ENCODE results near the gene MFSD2A. TPM values are rescaled to one million over a fixed set of nuclear protein-coding genes. Genes with fewer than 3 reads are reported as not detected.
"Not testable (repeated sequence)": the region's sequence is repeated elsewhere in the genome, so short reads cannot be mapped to it uniquely, and the experiment has no call there.

The MFSD2A gene
- total RNA-seq, 1 donor from 2014 or later: 5.3 TPM

DNA sequence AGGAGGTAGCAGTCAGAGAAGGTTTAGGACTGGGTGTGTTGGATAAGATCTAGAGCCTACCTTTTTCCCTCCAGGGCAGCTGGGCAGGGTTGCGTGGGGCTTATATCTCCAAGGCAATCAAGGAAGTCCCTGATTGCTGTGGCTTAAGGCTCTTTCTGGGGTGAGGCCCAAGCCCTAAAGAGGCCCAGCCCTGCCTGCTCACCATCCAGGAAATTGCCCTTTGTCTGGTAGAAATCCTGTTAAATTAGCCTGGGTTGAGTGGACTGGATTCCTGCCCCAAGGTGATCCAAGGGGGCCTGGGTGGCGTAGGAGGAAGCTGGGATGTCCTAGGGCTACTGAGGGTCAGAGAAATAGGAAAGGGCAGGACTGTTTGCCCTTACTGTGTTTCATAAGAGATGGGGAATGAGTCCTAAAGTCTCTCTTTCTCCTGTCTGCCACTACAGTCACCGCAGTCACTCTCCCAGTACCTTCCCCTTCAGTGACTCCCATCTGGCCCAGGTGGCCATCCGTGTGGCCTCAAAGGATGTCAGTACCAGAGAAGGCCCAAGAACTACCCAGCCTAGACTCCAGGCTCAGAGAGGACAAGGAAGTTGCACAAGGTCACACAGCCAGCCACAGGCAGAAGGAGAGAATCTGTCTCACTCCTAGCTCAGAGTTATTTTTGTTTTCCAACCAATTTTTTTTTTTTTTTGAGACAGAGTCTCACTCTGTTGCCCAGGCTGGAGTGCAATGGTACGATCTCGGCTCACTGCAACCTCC, 25.8 kb downstream of the MFSD2A start:
- TF ChIP-seq, protein P1, sequence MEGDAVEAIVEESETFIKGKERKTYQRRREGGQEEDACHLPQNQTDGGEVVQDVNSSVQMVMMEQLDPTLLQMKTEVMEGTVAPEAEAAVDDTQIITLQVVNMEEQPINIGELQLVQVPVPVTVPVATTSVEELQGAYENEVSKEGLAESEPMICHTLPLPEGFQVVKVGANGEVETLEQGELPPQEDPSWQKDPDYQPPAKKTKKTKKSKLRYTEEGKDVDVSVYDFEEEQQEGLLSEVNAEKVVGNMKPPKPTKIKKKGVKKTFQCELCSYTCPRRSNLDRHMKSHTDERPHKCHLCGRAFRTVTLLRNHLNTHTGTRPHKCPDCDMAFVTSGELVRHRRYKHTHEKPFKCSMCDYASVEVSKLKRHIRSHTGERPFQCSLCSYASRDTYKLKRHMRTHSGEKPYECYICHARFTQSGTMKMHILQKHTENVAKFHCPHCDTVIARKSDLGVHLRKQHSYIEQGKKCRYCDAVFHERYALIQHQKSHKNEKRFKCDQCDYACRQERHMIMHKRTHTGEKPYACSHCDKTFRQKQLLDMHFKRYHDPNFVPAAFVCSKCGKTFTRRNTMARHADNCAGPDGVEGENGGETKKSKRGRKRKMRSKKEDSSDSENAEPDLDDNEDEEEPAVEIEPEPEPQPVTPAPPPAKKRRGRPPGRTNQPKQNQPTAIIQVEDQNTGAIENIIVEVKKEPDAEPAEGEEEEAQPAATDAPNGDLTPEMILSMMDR (conservative IDR thresholded peaks at IDR 0.05; ENCODE audit: low read depth, low read length): no peak
- H3K4me3 ChIP-seq (ENCODE audit: low read depth, low read length): no peak overlapping the region
- no peak for DNase-seq (ENCODE audit: low read depth)

DNA sequence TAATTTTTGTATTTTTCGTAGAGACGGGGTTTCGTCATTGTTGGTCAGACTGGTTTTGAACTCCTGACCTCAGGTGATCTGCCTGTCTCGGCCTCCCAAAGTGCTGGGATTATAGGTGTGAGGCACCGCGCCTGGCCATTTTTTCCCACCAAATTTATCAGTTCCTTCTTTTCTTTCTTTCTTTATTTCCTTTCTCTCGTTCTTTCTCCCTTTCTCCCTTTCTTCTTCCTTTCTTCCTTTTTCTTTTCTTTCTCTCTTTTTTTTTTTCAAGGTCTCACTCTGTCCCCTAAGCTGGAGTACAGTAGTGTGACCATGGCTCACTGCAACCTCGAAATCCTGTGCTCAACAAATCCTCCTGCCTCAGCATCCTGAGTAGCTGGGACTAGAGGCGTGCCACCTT, 26.4 kb downstream of the MFSD2A start:
- no peak overlapping the region for H3K4me3 ChIP-seq (ENCODE audit: low read depth, low read length)
- TF ChIP-seq, protein P1 (conservative IDR thresholded peaks at IDR 0.05; ENCODE audit: low read depth, low read length): no peak
- no peak for DNase-seq (ENCODE audit: low read depth)

DNA sequence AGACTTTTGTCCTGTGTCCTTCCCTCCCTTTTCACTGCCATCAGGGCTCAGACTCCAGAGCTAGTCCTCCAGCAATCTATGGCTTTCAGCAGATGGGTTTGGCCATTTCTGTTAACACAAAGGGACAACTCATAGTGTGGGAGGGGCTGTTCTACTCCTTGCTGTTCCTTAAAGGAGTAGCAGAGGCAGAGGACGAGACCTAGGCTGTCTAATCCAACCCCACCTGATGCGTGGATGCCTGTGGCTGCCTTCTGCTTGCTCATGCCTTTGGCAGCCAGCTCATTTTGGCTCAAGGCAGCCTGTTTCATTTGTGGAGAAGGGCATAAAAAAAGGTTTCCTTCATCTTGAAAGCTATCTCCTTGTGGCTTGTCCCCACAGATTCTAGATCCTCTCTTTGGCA, 27.0 kb downstream of the MFSD2A start:
- no peak overlapping the region for H3K4me3 ChIP-seq (ENCODE audit: low read depth, low read length)
- TF ChIP-seq, protein P1 (conservative IDR thresholded peaks at IDR 0.05; ENCODE audit: low read depth, low read length): no peak
- peak; percentile 39 for DNase-seq (ENCODE audit: low read depth)

DNA sequence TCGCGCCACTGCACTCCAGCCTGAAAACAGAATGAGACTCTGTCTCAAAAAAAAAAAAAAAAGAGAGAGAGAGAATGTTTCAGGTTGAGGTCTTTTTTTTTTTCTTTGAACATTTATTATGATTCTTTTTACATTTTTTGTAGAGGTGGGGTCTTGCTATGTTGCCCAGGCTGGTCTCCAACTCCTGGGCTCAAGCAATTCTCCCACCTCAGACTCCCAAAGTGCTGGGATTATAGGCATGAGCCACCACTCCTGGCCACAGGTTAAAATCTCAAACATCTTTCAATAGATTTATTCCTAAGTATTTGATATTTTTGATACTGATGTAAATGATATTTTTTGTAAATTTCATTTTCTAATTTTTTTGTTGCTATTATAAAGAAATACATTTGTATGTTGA, 29.5 kb downstream of the MFSD2A start:
- not testable (repeated sequence) for DNase-seq (ENCODE audit: low read depth); H3K4me3 ChIP-seq (ENCODE audit: low read depth, low read length)

DNA sequence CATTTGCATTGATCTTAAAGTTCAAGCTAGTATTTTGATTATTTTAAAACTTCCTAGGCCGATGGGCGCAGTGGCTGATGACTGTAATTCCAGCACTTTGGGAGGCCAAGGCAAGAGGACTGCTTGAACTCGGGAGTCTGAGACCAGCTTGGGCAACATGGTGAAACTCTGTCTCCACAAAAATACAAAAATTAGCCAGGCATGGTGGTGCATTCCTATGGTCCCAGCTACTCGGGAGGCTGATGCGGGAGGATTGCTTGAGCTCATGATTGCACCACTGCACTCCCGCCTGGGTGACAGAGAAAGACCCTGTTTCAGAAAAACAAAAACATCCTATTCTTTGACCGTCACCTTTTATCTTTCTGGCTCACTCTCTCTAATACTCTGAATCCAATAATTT, 30.0 kb downstream of the MFSD2A start:
- no peak for DNase-seq (ENCODE audit: low read depth)
- TF ChIP-seq, protein P1 (conservative IDR thresholded peaks at IDR 0.05; ENCODE audit: low read depth, low read length): no peak

DNA sequence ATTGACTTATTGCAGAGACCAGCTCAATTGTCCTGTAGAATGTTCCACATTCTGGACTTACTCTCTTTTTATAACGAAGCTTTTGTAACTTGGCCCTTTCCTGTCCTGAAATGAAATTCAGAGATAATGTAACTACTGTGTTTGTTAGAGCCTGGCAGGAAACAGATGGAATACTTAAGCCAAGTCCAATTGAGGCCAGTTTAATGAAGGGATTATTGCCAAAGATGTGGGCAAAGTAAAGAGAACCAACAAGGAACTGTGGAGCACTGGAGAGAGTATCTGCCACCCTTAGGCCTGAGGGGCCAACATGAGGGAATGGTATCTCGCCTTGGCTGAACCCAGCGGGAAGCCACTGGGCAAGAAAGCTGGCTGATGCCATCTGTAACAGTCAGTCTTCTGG, 32.9 kb downstream of the MFSD2A start:
- TF ChIP-seq, protein P1 (conservative IDR thresholded peaks at IDR 0.05; ENCODE audit: low read depth, low read length): no peak
- H3K4me3 ChIP-seq (ENCODE audit: low read depth, low read length): no peak overlapping the region
- no peak for DNase-seq (ENCODE audit: low read depth)

More for the DNA sequence above, 30.0 kb downstream of the MFSD2A start:
- H3K4me3 ChIP-seq (ENCODE audit: low read depth, low read length): no peak overlapping the region

DNA sequence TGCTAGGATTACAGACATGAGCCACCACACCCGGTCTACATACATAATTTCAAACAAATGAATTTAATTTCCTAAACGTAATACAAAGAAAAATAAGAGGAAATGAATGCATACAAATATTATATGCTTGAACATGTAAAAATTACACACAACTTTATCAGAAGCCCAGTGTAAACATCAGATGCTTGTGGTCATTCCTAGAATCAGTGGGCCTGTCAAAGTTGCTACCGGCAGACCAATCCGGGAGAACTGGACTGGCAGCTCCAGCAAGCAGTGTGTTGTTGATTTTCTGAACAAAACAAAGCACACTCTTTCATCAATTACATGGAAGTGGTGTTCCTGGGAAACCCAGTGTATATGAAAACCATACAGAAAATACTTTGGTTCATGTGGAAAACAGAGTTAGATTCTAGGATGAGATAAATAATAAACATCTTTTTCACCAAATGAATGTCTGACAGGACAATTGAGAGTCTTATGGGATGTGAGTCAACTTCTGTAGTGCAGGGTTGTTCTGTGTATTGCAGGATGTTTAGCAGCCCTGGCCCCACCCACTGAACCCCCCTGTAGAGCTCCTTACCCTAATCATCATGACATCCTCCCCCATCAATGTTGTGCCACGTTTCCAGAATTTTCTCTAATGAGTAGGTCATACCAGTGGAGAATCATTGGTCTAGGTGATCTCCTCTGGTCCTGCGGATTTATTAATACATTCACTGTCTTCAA, 33.8 kb downstream of the MFSD2A start:
- TF ChIP-seq, protein P1 (conservative IDR thresholded peaks at IDR 0.05; ENCODE audit: low read depth, low read length): no peak
- DNase-seq (ENCODE audit: low read depth): no peak
- H3K4me3 ChIP-seq (ENCODE audit: low read depth, low read length): no peak overlapping the region
